Gastroesophageal sphincter (tissue), 4 donors: Measurements from ENCODE around the gene LPCAT4. TPM values are rescaled to one million over a fixed set of nuclear protein-coding genes. Genes with fewer than 3 reads are reported as not detected.

Source experiments
- ATAC-seq: fragments of 150-250 bp; one replicate; pipeline ENCODE4 v1.9.1; 2016; ENCODE audit warnings: mild to moderate bottlenecking, moderate library complexity
- H3K27ac ChIP-seq, 4 donors: fragments of 200-600 bp; sonication (generic) in 3 of 4; 1 replicate in 3 of 4; 2 replicates in 1 of 4; pipeline ENCODE4 v1.5.1; 2016 to 2019
- H3K27me3 ChIP-seq: fragments of 200-600 bp; sonication (generic); one replicate; pipeline ENCODE4 v1.5.1; 2019
- H3K36me3 ChIP-seq, 2 donors: fragments of 200-600 bp; sonication (generic); one replicate each; pipeline ENCODE4 v1.5.1; 2019; ENCODE audit warnings: control low read depth in 1 of 2
- H3K4me1 ChIP-seq, 3 donors: fragments of 200-600 bp; sonication (generic); 1 replicate in 2 of 3; 2 replicates in 1 of 3; pipeline ENCODE4 v1.5.1; 2016 to 2019; ENCODE audit warnings: control low read depth in 2 of 3
- H3K4me3 ChIP-seq, 2 donors: fragments of 200-600 bp; sonication (generic); one replicate each; pipeline ENCODE4 v1.5.1; 2019; ENCODE audit warnings: mild to moderate bottlenecking in 1 of 2, moderate library complexity in 1 of 2
- H3K9me3 ChIP-seq, 3 donors: fragments of 200-600 bp; sonication (generic); one replicate each; pipeline ENCODE4 v1.5.1; 2017 to 2019; ENCODE audit warnings: control low read depth in 2 of 3
- CTCF ChIP-seq, 4 experiments: fragments of 200-600 bp in 2 of 4; fragments of 450-650 bp in 2 of 4; sonication (generic) in 1 of 4; IDR thresholded peaks; one replicate each; pipeline ENCODE4 v1.5.1; 2017 to 2019; ENCODE audit warnings: antibody characterized with exemption in 4 of 4, mild to moderate bottlenecking in 2 of 4, moderate library complexity in 2 of 4
- EP300 ChIP-seq: sonication (generic); formaldehyde crosslinking; IDR thresholded peaks from one replicate; pipeline ENCODE4 v1.6.1; 2017; ENCODE audit warnings: antibody characterized with exemption, mild to moderate bottlenecking
- POLR2A ChIP-seq, 2 donors: fragments of 450-650 bp; IDR thresholded peaks; one replicate each; pipeline ENCODE4 v1.6.1; 2017; ENCODE audit warnings: antibody characterized with exemption in 2 of 2, mild to moderate bottlenecking in 2 of 2, moderate library complexity in 1 of 2
- POLR2AphosphoS5 ChIP-seq: sonication (generic); formaldehyde crosslinking; IDR thresholded peaks from one replicate; pipeline ENCODE4 v1.6.1; 2017; ENCODE audit warnings: antibody characterized with exemption
- WGBS, 2 donors: methylation state at CpG; one replicate each; pipeline ENCODE4 v1.1.5; 2018; ENCODE audit warnings: low coverage in 1 of 2; 5-methylcytosine and 5-hydroxymethylcytosine counted together
- total RNA-seq, 4 donors: library from RNA; depleted of rRNA; stranded (reverse); fragments of >200 nt; gene quantifications; one replicate each; pipeline ENCODE4 v1.1.0, GENCODE V29; 2016

LPCAT4 gene
- total RNA-seq, 4 donors from 2014 or later, result 6.8 to 13.5 (median 10.7) TPM

DNA sequence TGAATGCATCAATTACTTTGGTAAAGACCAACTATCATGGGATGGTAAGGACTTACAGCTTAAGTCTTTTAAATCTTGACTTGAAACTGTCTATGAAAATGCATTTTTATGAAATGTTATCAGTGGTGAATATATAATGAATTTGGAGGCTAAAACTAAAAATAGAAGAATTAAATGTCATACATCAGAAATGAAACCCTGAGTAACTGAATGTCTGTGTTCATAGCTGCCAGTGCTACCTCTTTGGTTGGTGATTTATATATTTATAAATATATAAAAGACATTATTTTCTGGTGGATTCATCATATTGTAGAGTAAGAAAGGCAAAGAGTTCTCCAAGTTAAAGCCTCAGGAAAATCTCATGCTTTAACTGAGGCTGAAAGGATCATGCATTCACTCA lies 41.6 kb downstream of the LPCAT4 start:
- no peak for ATAC-seq
- no peak overlapping the region for H3K27ac ChIP-seq
- TF ChIP-seq CTCF (IDR thresholded peaks at IDR 0.05) (no peak), POLR2AphosphoS5 (no peak), POLR2A (IDR thresholded peaks at IDR 0.05) (no peak)

DNA sequence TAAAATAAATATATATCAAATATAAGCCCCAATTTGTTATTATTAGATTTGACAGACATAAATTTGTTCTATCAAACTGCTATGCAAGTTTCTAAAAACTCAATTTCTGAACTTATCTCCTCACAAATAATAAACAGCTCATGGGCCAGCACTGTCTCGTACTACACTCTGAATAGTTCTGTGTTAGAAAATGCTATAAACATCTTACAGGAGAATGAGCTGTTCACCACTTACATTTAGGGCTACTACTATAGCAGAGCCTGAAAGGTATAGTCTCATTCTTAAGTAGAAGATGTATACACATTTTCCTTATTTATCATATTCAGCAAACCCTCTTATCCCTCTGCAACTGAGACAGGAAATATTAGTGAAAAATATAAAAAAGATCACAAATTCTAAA lies 42.1 kb downstream of the LPCAT4 start:
- Histone ChIP-seq H3K9me3 (no peaks in the 10 kb centered on the region), H3K4me1 (no peaks in the 10 kb centered on the region), H3K27ac (no peak overlapping the region), H3K36me3 (no peaks in the 10 kb centered on the region), H3K27me3 (no peaks in the 10 kb centered on the region), H3K4me3 (no peak overlapping the region)
- ATAC-seq, result no peak
- WGBS, 2 donors, result 71 to 79% methylated on average over 1 of the region's 1 CpG
- TF ChIP-seq EP300, result no peak

More for the DNA sequence above, 41.6 kb downstream of the LPCAT4 start:
- Histone ChIP-seq H3K36me3 (no peaks in the 10 kb centered on the region), H3K27me3 (no peaks in the 10 kb centered on the region), H3K4me3 (no peak overlapping the region), H3K4me1 (no peaks in the 10 kb centered on the region), H3K9me3 (no peaks in the 10 kb centered on the region)

DNA sequence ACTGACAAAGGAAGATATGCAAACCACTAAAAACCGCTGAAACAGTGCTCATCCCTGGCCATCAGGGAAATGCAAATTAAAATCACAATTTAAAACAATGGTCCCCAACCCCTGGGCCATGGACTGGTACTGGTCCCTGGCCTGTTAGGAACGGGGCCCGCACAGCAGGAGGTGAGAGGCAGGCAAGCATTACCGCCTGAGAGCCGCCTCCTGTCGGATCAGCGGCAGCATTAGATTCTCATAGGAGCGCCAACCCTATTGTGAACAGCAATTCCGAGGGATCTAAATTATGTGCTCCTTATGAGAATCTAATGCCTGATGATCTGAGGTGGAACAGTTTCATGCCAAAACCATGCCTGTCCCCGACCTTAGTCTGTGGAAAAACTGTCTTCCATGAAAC lies 43.8 kb downstream of the LPCAT4 start:
- no peak overlapping the region for H3K27ac ChIP-seq
- H3K36me3 ChIP-seq, result no peaks in the 10 kb centered on the region
- TF ChIP-seq POLR2A (IDR thresholded peaks at IDR 0.05) (no peak), EP300 (no peak), CTCF (IDR thresholded peaks at IDR 0.05) (no peak), POLR2AphosphoS5 (no peak)
- no peak for ATAC-seq
- no peaks in the 10 kb centered on the region for H3K27me3 ChIP-seq
- WGBS, 2 donors, result 95 to 98% methylated on average over 6 to 10 of the region's 10 CpGs
- no peak overlapping the region for H3K4me3 ChIP-seq
- H3K4me1 ChIP-seq, result peaks cover 0 to 7% (median 4%) of the 10 kb centered on the region in 3 donors
- no peaks in the 10 kb centered on the region for H3K9me3 ChIP-seq

DNA sequence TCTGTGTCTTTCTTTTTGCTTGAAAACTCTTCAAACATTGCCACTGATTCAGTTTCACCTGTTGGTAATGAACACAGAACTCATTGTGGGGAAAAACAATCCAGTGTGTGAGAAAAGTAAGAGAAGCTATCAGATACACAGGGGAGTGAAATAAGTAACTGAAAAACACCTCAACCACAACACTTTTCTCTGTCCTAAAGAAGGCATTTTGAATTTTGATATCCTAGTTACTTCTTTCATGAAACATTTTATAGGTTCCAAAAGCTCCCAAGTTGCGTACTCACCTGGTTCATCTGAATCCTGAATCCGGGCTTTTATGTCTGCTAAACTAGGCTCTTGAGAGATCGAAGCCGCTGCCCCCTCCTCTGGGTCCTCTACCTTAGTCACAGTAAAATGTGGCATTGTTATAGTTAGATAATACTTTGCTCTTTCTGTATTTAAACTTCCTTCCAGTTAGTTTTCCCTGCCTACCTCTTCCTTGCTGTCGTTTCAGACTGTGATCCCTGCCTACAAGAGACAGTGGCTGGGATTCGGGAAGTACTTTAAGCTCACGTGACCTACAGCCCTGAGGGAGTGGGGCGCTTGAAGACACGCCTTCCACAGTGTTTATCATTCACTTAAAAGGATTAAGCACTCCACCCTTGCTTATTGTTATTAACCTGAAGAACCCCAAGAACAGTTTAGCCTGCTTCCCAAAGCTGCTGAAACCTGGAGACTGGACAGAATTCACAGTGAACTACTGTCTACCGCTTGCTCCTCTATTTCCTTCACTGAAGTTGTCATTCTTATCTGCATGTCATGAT lies 48.5 kb downstream of the LPCAT4 start:
- peak; percentile 94 for ATAC-seq
- H3K36me3 ChIP-seq, result peaks cover 0 to 5% of the 10 kb centered on the region in 2 donors
- WGBS, 2 donors, result 9 to 11% methylated on average over 10 of the region's 10 CpGs

More for the DNA sequence above, 48.5 kb downstream of the LPCAT4 start:
- Histone ChIP-seq H3K27me3 (no peaks in the 10 kb centered on the region), H3K27ac (peak overlapping the region; percentile 6 to 64 (median 57)), H3K4me1 (peaks cover 0 to 26% (median 7%) of the 10 kb centered on the region in 3 donors), H3K4me3 (peak overlapping the region; percentile 52 to 76), H3K9me3 (no peaks in the 10 kb centered on the region)
- peak in 1 of 2 donors; percentile 27 for TF ChIP-seq POLR2A (IDR thresholded peaks at IDR 0.05)
- no peak for TF ChIP-seq CTCF (IDR thresholded peaks at IDR 0.05)
- TF ChIP-seq EP300, result no peak
- TF ChIP-seq POLR2AphosphoS5, result peak; percentile 25
